Right lung (tissue), 5 donors: ENCODE data around the gene KDM2A. TPM values are rescaled to one million over a fixed set of nuclear protein-coding genes. Genes with fewer than 3 reads are reported as not detected.

Experiments used
- DNase-seq, 2 donors: peaks; one replicate each; pipeline ENCODE4 v3.0.0-alpha.2; 2013
- polyA plus RNA-seq, 5 donors: library from polyadenylated mRNA; unstranded; fragments of 120-200 nt; gene quantifications; one replicate each; pipeline versions ENCODE4 v1.2.1 to v1.2.3, GENCODE V29; 2013; ENCODE audit warnings: inconsistent platforms in 1 of 5, low replicate concordance in 1 of 5; ENCODE audit not compliant: insufficient read length in 5 of 5, insufficient read depth in 1 of 5

The KDM2A gene
- polyA plus RNA-seq, 5 donors = 67.3 to 80.4 (median 70.7) TPM

DNA sequence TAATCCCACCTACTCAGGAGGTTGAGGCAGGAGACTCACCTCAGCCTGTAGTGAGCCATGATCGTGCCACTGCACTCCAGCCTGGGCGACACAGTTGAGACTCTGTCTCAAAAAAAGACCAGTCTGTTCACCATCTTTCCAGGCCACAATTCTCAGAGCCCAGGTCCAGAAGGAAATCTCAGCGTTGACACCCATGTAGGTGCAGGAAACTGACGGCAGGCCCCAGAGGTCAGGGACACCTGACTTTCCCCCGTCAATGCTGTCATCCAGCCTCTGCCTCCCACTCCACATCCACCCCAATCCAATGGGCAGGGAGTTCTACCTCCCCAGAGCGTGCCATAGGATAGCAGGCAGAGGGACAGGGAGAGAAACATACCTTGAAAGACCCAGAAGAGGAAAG lies 141.3 kb downstream of the KDM2A start:
- no peak for DNase-seq

DNA sequence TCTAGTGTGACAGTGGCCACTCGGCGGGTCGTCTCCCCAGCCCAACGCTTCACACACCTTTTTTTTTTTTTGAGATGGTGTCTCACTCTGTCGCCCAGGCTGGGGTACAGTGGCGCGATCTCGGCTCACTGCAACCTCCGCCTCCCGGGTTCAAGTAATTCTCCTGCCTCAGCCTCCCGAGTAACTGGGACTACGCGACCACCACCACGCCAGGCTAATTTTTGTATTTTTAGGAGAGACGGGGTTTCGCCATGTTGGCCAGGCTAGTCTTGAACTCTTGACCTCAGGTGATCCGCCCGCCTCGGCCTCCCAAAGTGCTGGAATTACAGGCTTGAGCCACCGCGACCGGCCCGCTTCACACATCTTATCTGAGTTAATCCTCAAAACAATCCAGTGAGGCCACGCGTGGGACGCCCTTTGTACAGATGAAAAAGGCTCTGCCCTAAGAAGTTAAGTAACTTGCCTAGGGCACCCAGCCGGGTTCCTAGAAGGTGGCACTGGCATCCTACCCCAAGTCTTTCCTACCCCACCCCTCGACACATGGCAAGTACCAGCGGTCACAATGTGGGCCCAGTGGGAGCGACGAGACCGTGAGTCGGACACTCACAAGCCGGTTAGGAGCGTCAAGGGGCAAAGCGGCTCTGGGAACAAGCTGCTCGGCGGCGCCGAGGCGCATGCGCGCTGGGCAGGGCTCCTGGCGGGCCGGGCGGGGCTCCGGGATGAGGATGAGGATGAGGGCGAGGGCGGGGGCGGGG lies 142.0 kb downstream of the KDM2A start:
- peak in 1 of 2 donors; percentile 25 for DNase-seq

DNA sequence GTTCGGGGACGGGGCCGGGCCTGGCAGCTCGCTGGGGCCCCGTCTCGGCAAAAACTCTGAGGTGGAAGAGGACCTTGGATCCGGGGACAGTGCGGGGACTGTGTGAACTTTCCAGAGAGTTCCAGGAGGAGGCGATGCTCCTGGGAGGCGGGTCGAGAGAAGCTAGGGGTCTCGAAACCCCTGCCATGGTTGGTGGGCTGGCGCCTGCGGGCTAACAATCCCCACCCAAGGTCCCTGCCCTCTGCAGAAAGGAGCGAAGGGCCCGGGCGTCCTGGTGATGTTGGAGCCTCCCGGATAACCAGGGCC lies 142.5 kb downstream of the KDM2A start:
- DNase-seq = no peak

DNA sequence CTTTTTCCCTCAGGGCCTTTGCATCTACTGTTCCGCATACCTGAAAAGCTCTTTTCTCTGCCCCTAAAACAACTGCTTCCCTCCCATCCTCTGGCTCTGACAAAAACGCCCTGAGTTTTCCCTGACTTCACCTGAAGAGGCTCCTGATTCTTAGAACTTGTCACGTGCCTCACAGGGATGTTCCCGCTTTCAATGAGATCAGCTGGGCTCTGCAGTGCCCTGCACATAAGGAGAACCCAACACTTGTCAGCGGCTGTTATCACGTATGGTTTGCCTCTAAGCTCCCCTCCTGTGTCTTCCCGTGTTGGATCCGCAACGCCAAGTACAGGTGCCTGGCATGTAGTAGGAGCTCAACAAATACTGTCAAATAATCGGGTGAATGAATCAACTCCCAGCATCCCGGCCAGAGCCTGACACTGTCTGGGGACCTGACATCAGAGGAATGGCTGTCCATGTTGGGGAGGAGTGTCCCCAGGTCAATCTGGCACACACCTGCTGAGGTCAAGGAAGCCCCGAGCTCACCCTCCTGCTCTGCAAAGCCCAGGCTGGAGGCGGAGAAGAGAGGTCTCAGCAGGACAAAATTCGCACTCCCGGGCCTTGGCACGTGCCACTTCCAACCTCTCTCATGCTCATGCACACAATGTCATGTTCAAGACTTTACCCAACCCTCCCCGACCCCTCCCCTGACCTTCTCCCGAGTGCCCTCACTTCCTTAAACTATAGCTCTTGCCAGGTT lies 143.1 kb downstream of the KDM2A start:
- DNase-seq = no peak

DNA sequence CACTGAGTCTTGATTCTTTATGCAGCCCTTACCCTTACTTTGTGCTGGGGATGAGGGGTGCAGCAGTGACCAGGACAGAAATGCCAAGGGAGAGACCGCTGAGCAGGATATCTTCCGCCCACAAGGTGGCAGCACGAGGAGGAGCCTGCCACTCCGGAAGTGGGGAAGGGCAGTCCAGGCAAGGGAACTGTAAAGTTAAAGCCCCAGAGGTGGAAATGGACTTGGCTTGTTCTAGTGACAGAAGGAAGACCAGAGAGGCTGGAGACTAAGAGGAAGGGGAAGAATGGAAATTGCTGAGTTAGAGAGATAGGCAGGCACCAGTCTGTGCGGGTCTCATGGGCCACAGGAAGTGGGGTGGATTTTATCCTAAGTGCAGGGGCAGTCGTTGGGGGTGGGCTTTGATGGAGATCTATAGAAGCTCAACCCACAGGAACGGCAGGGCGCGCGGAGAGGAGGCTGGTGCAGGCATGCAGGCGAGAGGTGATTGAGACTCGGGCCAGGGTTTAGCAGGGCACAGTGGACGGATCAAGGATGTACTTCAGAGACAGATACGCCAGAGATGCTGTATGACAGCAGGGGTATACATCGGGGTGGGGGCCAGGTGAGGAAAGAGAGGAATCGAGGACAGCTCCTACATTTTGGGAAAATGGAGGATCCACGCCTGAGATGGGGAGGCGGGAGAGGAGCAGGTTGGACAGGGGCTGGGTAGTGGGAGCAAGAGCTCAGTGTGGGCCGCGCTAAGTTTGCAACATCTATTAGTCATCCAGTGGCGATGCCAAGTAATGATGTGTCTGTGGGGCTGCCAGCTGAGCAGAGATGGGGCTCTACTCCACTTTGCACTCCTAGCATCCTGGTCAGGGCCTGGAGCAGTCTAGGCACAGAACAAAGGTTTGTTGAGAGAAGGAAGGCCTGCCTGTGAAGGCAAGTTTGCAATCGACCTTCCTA lies 143.9 kb downstream of the KDM2A start:
- peak; percentile 54 to 71 for DNase-seq

DNA sequence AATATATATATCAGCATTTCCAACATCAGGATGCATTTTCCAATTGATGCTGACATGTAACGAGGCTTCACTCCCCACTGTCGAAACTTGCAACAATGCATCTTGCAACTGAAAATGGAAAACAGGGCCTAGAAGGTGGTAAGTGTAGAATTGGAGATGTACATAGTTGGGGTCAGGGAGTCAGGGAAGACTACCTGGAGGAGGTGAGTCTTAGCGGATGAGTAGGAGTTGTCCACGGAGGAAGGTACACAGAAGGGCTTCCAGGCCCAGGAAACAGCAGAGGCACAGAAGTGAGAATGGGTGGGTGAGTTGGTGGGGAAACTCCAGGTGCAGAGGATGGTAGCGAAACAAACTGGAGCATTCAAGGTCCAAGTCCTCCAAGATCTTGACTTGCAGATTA lies 145.2 kb downstream of the KDM2A start:
- DNase-seq = no peak

DNA sequence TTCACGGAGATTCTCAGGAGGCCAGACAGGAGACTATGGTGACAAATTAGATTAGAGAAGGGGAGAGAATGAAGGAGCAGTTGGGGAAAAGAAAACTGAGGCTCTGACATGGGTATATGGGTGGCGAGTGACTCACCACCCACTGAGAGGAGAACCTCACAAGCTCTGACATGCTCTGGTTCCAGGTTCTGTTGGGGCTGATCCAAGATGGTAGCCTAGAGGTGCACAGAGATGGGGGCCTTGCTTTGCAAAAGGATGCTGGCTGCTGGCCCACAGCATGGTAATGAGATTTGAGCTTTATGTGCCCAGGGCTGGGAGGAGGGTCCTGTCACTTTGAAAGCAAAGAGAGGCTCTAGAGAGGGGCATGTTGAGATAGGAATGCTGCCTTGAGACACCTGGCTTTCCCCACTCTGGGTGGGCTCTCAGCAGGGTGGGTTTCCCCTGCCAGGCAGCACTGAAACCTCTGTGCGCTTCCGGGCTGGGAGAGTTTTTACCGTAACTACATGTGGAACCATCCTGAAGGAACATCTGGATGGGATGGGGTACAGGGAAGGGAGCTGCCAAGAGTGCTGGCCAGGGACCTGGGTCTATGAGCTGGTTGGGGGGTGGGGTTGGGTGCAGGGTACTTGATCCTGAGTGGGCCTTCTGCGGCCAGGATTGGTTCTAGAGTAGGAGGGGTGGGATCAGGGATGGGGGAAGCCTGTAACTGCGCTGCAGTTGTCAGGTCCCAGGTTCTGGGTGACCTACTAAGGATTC lies 146.0 kb downstream of the KDM2A start:
- no peak for DNase-seq

DNA sequence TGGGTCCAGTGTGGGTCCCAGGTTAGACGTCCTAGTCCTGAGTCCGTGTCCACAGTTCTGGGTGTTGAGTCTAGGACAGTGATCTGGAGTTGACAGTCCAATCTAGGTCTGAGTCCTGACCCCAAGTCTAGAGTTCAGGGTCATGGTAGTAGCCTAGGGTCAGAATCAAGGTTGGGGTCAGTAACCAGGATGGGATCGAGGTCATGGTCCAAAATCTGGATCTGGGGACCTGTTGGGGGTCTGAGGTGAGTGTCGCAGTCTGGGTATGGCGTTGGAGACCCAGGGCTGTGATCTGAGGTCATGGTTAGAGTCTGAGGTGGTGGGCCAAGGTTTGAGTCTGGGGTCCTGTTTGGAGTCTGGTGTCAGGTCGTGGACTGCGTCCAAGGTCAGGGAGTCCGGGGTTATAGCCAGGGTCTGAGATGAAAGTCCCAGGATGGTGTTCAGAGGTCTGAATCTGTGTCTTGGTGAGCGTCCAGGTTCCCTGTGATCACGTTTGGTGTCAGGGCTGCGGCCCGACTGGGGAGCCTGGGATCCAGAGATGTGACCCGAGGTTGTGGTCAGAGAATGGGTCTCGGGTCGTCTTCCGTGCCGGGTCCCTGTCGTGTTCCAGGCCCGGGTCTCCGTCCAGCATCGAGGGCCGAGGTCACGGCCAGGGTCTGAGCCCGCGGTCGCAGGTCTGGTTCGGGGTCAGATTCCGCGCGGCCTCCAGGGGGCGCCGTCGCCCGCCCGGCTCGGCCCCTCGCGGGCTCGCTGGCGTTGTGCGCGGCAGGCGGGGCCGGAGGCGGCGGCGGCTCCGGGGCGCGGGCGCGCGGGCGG lies 146.8 kb downstream of the KDM2A start:
- peak in 1 of 2 donors; percentile 67 for DNase-seq

DNA sequence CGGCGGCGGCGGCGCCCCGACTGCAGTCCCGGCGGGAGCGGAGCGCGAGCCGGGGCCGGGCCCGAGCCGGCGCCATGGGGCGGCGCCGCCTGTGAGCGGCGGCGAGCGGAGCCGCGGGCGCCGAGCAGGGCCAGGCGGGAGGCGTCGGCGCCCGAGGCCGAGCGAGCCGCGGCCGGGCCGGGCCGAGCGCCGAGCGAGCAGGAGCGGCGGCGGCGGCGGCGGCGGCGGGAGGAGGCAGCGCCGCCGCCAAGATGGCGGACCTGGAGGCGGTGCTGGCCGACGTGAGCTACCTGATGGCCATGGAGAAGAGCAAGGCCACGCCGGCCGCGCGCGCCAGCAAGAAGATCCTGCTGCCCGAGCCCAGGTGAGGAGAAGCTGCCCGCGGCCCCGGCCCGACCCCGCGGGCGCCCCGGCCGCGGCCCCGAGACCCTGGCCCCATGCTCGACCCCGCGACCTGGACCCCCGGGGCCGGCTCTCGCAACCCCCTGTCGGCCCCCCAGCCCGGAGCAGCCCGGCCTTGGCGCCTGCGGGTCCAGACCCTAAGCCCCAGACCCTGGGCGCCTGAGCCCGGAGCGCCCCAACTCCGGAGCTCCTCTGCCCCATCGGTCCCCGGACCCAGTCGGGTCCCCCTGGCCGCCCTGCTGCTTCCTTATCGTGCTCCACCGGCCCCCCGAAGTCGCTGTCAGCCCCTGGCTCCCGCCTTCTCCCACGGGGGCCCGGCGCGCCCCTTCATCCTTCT lies 147.6 kb downstream of the KDM2A start, which contains the start of gene GRK2:
Gene GRK2 (plus strand): TSS at position 25 of the 739 bp plus-strand sequence. CDS start 227 bp downstream, at position 252.
- DNase-seq = no peak

DNA sequence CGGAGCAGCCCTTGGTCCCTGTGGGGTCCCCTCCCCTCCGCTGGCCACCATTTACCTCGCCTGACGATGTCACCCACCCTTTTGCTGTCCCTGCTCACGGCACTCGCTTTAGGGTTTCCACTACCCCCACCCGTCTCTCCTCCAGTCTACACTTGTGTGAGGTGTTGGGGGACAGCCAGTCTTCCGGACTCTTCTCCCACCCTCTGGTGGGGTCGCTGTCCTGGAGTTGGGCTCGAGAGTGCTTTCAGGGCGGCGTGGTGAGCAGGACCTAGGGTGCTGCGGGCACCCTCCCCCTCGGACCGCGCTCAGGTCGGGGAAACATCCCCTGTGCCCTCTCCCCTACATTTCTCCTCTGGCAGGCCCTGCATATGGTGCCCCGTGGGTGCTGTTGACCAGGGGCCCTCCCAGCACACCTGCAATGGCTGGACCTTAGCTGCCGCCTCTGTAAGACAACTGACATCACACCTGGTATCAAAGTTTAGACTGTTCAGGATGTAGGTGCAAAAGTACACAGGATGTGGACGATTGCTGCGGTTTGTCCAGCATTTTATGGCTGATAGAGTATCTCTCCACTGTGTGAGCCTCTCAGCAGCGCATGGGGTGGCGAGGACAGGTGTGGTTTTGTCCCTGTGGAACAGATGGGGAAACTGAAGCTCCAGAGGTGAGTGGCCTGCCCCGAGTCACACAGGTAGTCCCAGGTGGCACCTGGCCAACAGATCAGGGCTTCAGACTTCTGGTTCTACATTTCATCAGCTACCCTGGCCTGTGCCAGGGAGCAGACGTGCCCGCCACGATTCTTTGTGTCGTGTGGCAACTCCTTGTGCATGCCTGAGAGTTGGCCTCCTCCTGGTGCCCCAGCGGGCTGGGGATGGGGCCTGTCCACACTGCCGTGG lies 148.4 kb downstream of the KDM2A start:
- DNase-seq = no peak

DNA sequence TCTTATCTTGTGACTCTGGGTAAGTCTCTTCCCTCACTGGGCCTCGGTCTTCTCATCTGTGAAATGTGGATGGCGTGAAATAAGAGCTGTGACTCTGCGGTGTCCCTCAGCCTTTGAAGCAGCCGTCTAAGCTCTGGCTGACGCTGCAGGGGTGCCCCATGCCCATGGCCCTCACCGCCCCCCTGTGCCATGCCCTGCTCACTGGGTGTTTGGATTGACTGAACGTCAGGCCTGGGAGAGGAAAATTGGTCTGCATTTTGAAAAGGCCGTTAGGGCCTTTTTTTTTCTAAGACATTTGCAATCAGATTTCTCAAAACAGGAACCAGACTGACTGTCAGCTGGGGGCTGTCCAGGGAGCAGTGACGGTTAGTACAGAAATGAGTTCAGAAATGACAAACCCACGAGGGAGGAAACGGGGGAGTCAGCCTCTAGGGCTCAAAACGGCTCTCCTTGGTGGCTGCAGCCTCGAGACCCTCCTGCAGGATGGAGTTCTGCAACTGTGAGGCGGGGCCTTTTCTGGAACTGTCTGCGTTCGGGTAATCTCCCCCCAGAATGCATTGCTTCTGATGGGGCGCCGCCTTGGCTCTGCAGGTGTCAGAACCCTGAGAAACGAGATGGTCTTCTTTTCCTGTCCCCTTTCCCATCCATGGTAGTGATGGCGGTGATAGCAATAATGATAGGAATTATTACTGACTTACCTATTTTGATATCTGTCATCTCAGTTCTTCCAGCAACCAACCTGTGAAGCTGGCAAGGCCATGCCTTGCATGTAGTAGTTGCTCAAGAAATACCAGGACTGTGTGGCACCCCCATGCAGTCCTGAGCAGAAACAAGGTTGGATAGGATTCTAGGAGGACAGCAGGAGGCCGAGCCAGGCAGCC lies 149.3 kb downstream of the KDM2A start:
- no peak for DNase-seq

DNA sequence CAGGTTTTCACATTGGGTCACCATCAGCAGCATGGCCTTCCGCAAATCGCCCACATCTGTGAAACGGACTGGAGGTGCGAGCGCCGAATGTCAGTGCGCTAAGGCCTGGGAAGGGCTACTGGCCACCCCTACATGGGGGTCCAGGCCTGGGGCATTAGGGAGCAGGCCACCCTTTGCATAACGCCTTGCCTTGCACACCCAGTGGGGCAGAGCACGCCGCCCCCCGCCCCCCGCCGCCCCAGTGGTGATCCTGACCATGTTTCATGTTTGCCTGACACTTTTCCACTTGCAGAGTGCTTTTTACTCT lies 149.9 kb downstream of the KDM2A start:
- no peak for DNase-seq

DNA sequence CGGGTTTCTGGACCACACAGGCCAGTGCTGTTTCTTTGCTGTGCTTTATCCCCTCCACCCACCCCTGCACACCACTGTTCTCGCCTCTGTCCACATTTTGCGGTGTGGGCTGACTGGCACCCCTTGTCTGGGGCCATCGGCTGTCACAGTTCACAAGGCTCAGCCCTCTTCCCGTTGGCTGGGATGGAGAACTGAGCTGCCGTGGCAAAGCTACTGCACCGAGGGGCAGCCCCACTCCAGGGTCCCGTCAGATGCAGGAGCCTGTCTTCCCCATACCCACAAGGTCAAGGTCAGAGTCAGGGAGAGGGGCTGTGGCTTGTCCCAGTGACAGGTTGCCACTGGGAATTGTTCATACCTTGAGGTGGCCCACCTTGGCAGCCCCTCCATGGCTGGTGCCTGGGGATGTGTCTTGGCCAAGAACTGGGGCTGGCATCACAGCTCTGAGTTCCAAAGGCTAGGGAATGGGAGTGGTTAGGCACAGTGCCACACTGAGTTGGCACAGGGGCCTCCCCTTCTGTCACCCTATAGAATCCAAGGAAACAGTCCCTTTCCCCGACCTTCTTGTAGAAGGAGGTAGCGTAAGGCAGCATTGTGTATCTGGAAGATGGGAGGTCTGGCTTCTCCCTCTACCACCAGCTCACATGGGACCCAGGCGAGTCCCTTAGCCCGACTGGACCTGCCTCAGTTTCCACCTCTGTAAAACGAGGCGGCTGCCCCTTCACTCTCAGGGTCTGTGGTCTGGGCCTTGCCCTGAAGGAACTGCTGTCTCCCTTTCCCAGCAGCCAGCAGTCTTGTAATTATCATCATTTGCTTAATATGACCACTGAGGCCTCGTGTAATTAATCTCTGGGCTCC lies 150.6 kb downstream of the KDM2A start:
- no peak for DNase-seq

DNA sequence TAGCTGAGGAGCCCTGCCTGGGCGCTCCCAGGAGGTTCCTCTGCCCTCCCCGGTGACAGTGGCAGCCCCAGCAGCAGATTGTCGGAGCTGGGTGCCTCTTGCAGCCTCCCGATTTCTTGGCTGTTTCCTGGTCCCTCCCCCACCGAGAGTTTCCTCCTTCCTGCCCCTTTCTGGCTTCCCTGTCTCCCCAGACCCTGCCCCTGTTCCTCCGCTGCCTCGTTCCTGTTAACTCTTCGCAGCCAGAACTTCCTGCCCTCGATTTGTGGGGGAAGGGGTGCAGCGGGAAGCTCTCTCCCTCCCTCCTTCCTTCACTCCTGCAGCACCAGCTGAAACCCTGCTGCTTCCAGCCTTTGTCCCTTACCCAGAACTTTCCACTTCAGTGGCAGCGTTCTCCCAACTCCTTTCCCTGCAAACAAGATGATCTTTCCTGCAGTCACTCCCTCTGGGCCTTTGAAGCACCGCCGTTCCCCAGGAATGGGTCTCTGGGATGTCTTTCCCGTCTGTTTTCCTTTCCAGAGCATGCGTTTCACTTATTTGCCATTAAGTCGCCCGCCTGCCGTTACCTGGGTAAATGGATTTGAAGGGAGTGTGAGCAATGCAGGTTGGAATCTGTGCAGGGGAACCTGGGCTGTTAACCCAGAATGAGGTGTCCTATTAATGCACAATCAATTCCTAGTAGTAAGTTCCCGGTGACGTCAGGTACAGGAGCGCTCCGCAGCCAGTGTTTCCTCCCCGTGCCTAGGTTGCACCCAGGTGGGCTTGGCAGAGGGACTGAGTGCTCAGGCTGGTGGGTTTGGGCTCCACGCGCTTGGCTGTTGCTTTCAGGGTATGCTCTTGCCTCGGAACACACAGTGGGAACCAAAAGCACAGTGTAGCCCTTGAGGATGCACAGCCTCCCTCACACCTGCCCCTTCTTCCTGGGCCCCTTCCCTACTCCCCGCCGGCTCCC lies 151.5 kb downstream of the KDM2A start:
- DNase-seq = peak in 1 of 2 donors; percentile 38

DNA sequence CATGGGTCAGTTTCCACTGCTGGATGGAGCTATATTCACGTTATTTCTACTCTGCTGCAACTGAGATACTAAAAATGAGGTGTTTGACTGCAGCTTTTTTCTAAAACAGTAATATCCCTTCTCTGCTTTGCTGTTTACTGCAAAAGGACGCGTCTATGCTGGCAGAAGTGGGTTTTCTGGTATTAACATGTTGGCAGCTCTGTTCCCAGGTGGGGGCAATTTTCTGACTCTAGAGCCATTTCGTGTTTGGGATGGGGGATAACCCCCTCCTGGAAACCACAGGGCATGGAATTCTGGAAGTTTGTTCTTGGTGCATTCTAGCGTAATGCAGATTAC lies 152.1 kb downstream of the KDM2A start:
- DNase-seq = no peak
